Stimulated activated naive CD4-positive, alpha-beta T cell (primary cell): Measurements from ENCODE around the gene MRAP2.
"Not testable (repeated sequence)": the region's sequence is repeated elsewhere in the genome, so short reads cannot be mapped to it uniquely, and the experiment has no call there.

Experiments
- DNase-seq, 6 experiments: peaks; one replicate each; lab custom pipeline; 2025; lab: John Stamatoyannopoulos, UW

MRAP2 gene

GRCh38 chr6:84077645-84078044 lies 44.1 kb downstream of the MRAP2 start:
- no peak for DNase-seq

GRCh38 chr6:84078335-84078734 lies 44.8 kb downstream of the MRAP2 start:
- no peak for DNase-seq

- no peak for DNase-seq
Measured at GRCh38 chr6:84081222-84081621, 47.6 kb downstream of the MRAP2 start.

GRCh38 chr6:84082689-84083265 lies 49.2 kb downstream of the MRAP2 start:
- no peak for DNase-seq

- not testable (repeated sequence) for DNase-seq
Measured at GRCh38 chr6:84084705-84085104, 51.1 kb downstream of the MRAP2 start.

GRCh38 chr6:84086056-84086455 lies 52.5 kb downstream of the MRAP2 start:
- no peak for DNase-seq

GRCh38 chr6:84086545-84087429 lies 53.2 kb downstream of the MRAP2 start:
- DNase-seq = no peak

- no peak for DNase-seq
Measured at GRCh38 chr6:84089081-84089480, 55.5 kb downstream of the MRAP2 start.

- DNase-seq = no peak
Measured at GRCh38 chr6:84089552-84089951, 56.0 kb downstream of the MRAP2 start.

- no peak for DNase-seq
Measured at GRCh38 chr6:84093441-84094435, 60.2 kb downstream of the MRAP2 start.

- DNase-seq = no peak
Measured at GRCh38 chr6:84095156-84095555, 61.6 kb downstream of the MRAP2 start.

GRCh38 chr6:84103029-84103428 lies 69.5 kb downstream of the MRAP2 start:
- DNase-seq = no peak

GRCh38 chr6:84105215-84105924 lies 71.8 kb downstream of the MRAP2 start:
- not testable (repeated sequence) for DNase-seq

- DNase-seq = no peak
Measured at GRCh38 chr6:84107495-84107894, 73.9 kb downstream of the MRAP2 start.

GRCh38 chr6:84111351-84111750 lies 77.8 kb downstream of the MRAP2 start:
- not testable (repeated sequence) for DNase-seq

GRCh38 chr6:84114933-84115594 lies 81.5 kb downstream of the MRAP2 start:
- not testable (repeated sequence) for DNase-seq

GRCh38 chr6:84118191-84118590 lies 84.6 kb downstream of the MRAP2 start:
- no peak for DNase-seq

- DNase-seq = no peak
Measured at GRCh38 chr6:84119277-84119676, 85.7 kb downstream of the MRAP2 start.

GRCh38 chr6:84123186-84123585 lies 89.6 kb downstream of the MRAP2 start:
- DNase-seq = no peak

GRCh38 chr6:84129588-84129987 lies 96.0 kb downstream of the MRAP2 start:
- not testable (repeated sequence) for DNase-seq

GRCh38 chr6:84133385-84133784 lies 99.8 kb downstream of the MRAP2 start:
- DNase-seq = not testable (repeated sequence)
